Spleen (tissue), 7 donors: ENCODE measurements around the gene MAGI2.

Experiments
- CTCF ChIP-seq, 11 experiments: fragments of 200-600 bp in 7 of 11; fragments of 450-650 bp in 4 of 11; sonication (generic) in 4 of 11; IDR thresholded peaks in 8 of 11; conservative IDR thresholded peaks in 3 of 11; 1 replicate in 7 of 11; 2 replicates in 4 of 11; pipeline versions ENCODE4 v1.4.0 to v1.8.0; 2016 to 2021; ENCODE audit warnings: antibody characterized with exemption in 11 of 11, inconsistent platforms in 4 of 11, mild to moderate bottlenecking in 1 of 11
- POLR2AphosphoS5 ChIP-seq, 3 donors: sonication (generic); formaldehyde crosslinking; IDR thresholded peaks; one replicate each; pipeline ENCODE4 v1.5.1; 2017; ENCODE audit warnings: antibody characterized with exemption in 3 of 3
- donor health status: DM: no; HTN: no; CAD: no; lungs with moderate emphysema.
- donor health status: DM: no; HTN: no; CAD: no.
- donor health status: DM: no; HTN: no; CAD: no.

- TF ChIP-seq CTCF (IDR thresholded peaks at IDR 0.05 in 8 of 11, conservative IDR thresholded peaks at IDR 0.05 in 3 of 11) (no peak), POLR2AphosphoS5 (IDR thresholded peaks at IDR 0.05) (no peak)
Measured at GRCh38 chr7:79282882-79283602, 170.4 kb downstream of the MAGI2 start.
